Measurements from ENCODE around the gene PCNX2. TPM values are rescaled to one million over a fixed set of nuclear protein-coding genes. Genes with fewer than 3 reads are reported as not detected.

Gene PCNX2
- total RNA-seq, 2 donors from 2014 or later = 24.1 to 72.1 TPM

DNA sequence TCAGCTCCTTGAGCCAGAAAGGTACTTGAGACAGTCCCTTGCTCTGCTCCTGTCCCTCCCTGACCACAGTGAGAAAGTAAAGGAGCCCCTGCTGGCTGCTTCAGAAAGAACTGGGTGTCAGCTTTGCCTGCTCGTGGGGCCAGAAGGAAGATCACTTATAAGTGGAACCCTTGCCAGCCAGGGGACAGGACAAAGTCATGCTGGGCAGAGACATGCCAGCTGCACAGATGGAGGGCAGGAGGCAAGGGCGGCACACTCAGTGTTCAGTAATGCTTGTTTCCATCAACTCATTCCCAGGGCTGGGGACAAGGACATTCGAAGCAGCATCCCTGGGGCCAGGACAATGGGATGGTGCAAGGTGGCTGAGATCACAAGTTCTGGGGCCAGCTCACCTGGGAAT lies 303.3 kb downstream of the PCNX2 start:
- Histone ChIP-seq H3K9me3 (no peaks in the 10 kb centered on the region), H3K4me3 (no peak overlapping the region), H3K27ac (no peak overlapping the region), H3K27me3 (no peaks in the 10 kb centered on the region), H3K36me3 (replicated peaks in 1 of 2; ENCODE audit: insufficient read depth in 1 of 2, low read depth in 2 of 2) (no peaks in the 10 kb centered on the region), H3K4me1 (peaks cover 22% of the 10 kb centered on the region)
- 84 to 86% methylated on average over 3 of the region's 3 CpGs for WGBS, 2 donors
- no peak for TF ChIP-seq POLR2A (IDR thresholded peaks at IDR 0.05)
- TF ChIP-seq, protein P1, sequence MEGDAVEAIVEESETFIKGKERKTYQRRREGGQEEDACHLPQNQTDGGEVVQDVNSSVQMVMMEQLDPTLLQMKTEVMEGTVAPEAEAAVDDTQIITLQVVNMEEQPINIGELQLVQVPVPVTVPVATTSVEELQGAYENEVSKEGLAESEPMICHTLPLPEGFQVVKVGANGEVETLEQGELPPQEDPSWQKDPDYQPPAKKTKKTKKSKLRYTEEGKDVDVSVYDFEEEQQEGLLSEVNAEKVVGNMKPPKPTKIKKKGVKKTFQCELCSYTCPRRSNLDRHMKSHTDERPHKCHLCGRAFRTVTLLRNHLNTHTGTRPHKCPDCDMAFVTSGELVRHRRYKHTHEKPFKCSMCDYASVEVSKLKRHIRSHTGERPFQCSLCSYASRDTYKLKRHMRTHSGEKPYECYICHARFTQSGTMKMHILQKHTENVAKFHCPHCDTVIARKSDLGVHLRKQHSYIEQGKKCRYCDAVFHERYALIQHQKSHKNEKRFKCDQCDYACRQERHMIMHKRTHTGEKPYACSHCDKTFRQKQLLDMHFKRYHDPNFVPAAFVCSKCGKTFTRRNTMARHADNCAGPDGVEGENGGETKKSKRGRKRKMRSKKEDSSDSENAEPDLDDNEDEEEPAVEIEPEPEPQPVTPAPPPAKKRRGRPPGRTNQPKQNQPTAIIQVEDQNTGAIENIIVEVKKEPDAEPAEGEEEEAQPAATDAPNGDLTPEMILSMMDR (IDR thresholded peaks at IDR 0.05) = no peak
- ATAC-seq (no peak), DNase-seq (no peak)
- intact Hi-C loops (cut with DNase I) = no loop called here

GRCh38 chr1:232991238-232991637 lies 304.3 kb downstream of the PCNX2 start:
- 86 to 87% methylated on average over 7 of the region's 7 CpGs for WGBS, 2 donors
- Histone ChIP-seq H3K27ac (no peak overlapping the region), H3K9me3 (no peaks in the 10 kb centered on the region), H3K27me3 (no peaks in the 10 kb centered on the region), H3K4me1 (peaks cover 15% of the 10 kb centered on the region), H3K36me3 (replicated peaks in 1 of 2; ENCODE audit: insufficient read depth in 1 of 2, low read depth in 2 of 2) (no peaks in the 10 kb centered on the region), H3K4me3 (no peak overlapping the region)
- DNase-seq (no peak), ATAC-seq (no peak)
- TF ChIP-seq, protein P1 (IDR thresholded peaks at IDR 0.05) = no peak
- TF ChIP-seq POLR2A (IDR thresholded peaks at IDR 0.05) = no peak
- intact Hi-C loops (cut with DNase I) = no loop called here

DNA sequence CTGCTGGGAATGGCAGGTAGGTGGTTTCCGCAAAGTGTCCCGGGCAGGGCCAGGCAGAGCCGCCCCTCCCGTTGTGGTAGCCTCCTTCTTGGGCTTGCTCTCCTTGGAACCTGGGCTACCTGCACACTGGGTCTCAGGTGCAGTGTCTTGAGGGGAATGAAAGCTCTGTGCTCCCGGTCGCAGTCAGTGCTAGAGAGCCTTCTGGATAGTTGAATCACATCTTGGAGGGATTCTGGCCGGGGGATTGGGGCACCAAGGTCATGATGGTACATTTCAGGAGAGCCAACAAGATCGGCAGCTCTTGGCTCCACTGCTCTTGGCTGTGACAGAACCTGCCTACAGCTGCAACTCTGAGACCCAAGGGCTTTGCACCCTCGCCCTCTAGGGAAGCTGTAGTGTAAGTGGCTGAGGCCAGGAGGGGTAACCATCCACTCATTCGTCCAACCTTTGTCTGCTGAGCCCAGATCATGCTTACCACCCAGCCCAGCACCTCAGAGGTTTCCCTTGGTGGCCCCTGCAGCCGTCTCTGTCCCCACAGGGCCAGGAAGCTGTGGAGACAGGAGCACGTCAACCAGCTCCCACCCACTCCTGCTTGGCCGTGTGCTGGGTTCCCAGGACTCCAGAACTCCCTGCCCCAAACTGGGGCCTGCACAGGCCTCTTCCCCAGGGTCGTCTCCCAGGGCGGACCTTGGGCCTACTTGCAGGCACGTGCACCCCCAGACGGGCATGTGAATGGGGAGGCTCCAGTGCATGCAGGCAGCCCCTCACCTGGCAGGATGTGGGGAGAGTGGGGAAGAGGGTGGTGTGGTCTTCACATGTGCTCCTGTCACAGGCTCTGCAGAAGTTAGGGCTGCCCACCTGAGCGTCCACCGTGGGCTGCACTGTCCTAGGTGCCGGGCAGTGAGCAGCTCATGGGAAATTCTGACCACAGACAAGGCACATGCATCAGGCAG lies 305.1 kb downstream of the PCNX2 start:
- ATAC-seq = no peak
- no peak for DNase-seq
- H3K36me3 ChIP-seq (replicated peaks in 1 of 2; ENCODE audit: insufficient read depth in 1 of 2, low read depth in 2 of 2) = no peaks in the 10 kb centered on the region
- H3K4me3 ChIP-seq = no peak overlapping the region
- H3K27me3 ChIP-seq = no peaks in the 10 kb centered on the region
- WGBS, 2 donors = 91 to 94% methylated on average over 7 to 20 of the region's 20 CpGs
- no peaks in the 10 kb centered on the region for H3K9me3 ChIP-seq
- peaks cover 7% of the 10 kb centered on the region for H3K4me1 ChIP-seq
- H3K27ac ChIP-seq = no peak overlapping the region
- intact Hi-C loops (cut with DNase I) = no loop called here
- TF ChIP-seq POLR2A (IDR thresholded peaks at IDR 0.05) = no peak
- TF ChIP-seq, protein P1 (IDR thresholded peaks at IDR 0.05) = no peak

GRCh38 chr1:232988572-232989040 lies 306.9 kb downstream of the PCNX2 start:
- WGBS, 2 donors = 68 to 73% methylated on average over 7 to 8 of the region's 8 CpGs
- Histone ChIP-seq H3K9me3 (no peaks in the 10 kb centered on the region), H3K36me3 (replicated peaks in 1 of 2; ENCODE audit: insufficient read depth in 1 of 2, low read depth in 2 of 2) (no peaks in the 10 kb centered on the region), H3K4me3 (no peak overlapping the region), H3K4me1 (no peaks in the 10 kb centered on the region), H3K27ac (no peak overlapping the region), H3K27me3 (no peaks in the 10 kb centered on the region)
- TF ChIP-seq, protein P1 (IDR thresholded peaks at IDR 0.05) = no peak
- TF ChIP-seq POLR2A (IDR thresholded peaks at IDR 0.05) = no peak
- ATAC-seq (no peak), DNase-seq (no peak)
- intact Hi-C loops (cut with DNase I) = no loop called here

Measured in body of pancreas (tissue), 4 donors.